Karpas-422 (cell line): ENCODE measurements around the gene MRTFA. TPM values are rescaled to one million over a fixed set of nuclear protein-coding genes. Genes with fewer than 3 reads are reported as not detected.

Experiments used
- DNase-seq: peaks from one replicate; pipeline ENCODE4 v3.0.0-alpha.2; 2015
- H2AFZ ChIP-seq: fragments of 200-600 bp; sonication (generic); 2 replicates; pipeline ENCODE4 v1.6.1; 2014; ENCODE audit warnings: antibody characterized with exemption, low read length, mixed read lengths
- H3K27ac ChIP-seq: fragments of 200-600 bp; sonication (generic); 2 replicates; pipeline ENCODE4 v1.5.1; 2014; ENCODE audit warnings: mild to moderate bottlenecking, low read length, moderate library complexity
- H3K27me3 ChIP-seq: fragments of 200-600 bp; sonication (generic); 2 replicates; pipeline ENCODE4 v1.6.1; 2014; ENCODE audit warnings: low read length, mixed read lengths
- H3K36me3 ChIP-seq: fragments of 200-600 bp; sonication (generic); 2 replicates; pipeline ENCODE4 v1.6.1; 2014; ENCODE audit warnings: low read length, mixed read lengths; ENCODE audit not compliant: insufficient read depth
- H3K4me1 ChIP-seq: fragments of 200-600 bp; sonication (generic); 2 replicates; pipeline ENCODE4 v1.6.1; 2014; ENCODE audit warnings: mild to moderate bottlenecking, low read length, mixed read lengths
- H3K4me2 ChIP-seq: fragments of 200-600 bp; sonication (generic); 2 replicates; pipeline ENCODE4 v1.6.1; 2014; ENCODE audit warnings: low read length, low read depth, mild to moderate bottlenecking; ENCODE audit not compliant: poor library complexity, severe bottlenecking
- H3K4me3 ChIP-seq: fragments of 200-600 bp; sonication (generic); 2 replicates; pipeline ENCODE4 v1.5.1; 2014; ENCODE audit warnings: mild to moderate bottlenecking, antibody characterized with exemption, low read length, mixed read lengths
- H3K79me2 ChIP-seq: fragments of 200-600 bp; sonication (generic); 2 replicates; pipeline ENCODE4 v1.6.1; 2014; ENCODE audit warnings: mild to moderate bottlenecking, low read length, mixed read lengths
- H3K9ac ChIP-seq: fragments of 200-600 bp; sonication (generic); 2 replicates; pipeline ENCODE4 v1.6.0; 2014; ENCODE audit warnings: low read length
- H3K9me2 ChIP-seq: fragments of 200-600 bp; sonication (generic), shearing (Covaris generic); replicated peaks from 2 replicates; pipeline ENCODE4 v1.6.0; 2014; ENCODE audit warnings: mild to moderate bottlenecking, low read length, moderate library complexity; ENCODE audit not compliant: insufficient read depth
- H3K9me3 ChIP-seq: fragments of 300-700, 200-600 bp; sonication (generic); 2 replicates; pipeline ENCODE4 v1.6.1; 2014; ENCODE audit warnings: low read length, mixed read lengths
- H4K20me1 ChIP-seq: fragments of 200-600 bp; sonication (generic); 2 replicates; pipeline ENCODE4 v1.6.1; 2014; ENCODE audit warnings: mild to moderate bottlenecking, antibody characterized with exemption, low read length, low read depth; ENCODE audit not compliant: insufficient read depth
- total RNA-seq: library from RNA; depleted of rRNA; stranded (reverse); fragments of >200 nt; shearing (Covaris generic); gene quantifications from 2 replicates; pipeline ENCODE4 v1.2.3, GENCODE V29; 2014; ENCODE audit warnings: low replicate concordance

The MRTFA gene
- total RNA-seq, 1 experiment from 2014 or later = 37.2 TPM

GRCh38 chr22:40405178-40406062 is 231.1 kb downstream of the MRTFA start:
- Histone ChIP-seq H4K20me1 (no peaks in the 10 kb centered on the region), H3K9me3 (no peaks in the 10 kb centered on the region), H3K27ac (peak overlapping the region; percentile 98), H3K9ac (peak overlapping the region; percentile 38), H3K4me1 (peaks cover 90% of the 10 kb centered on the region), H3K79me2 (peaks cover 3% of the 10 kb centered on the region; the same call in 1 of the 2 replicates), H3K9me2 (no peaks in the 10 kb centered on the region), H3K36me3 (peaks cover 44% of the 10 kb centered on the region), H3K27me3 (no peaks in the 10 kb centered on the region), H2AFZ (no peak overlapping the region), H3K4me3 (no peak overlapping the region), H3K4me2 (peak overlapping the region; percentile 8)
- DNase-seq = peak; percentile 64

GRCh38 chr22:40404251-40405177 is 232.0 kb downstream of the MRTFA start:
- DNase-seq = peak; percentile 47
- H3K36me3 ChIP-seq = peaks cover 37% of the 10 kb centered on the region
- no peak overlapping the region for H3K4me3 ChIP-seq
- no peaks in the 10 kb centered on the region for H4K20me1 ChIP-seq
- H3K79me2 ChIP-seq = peaks cover 3% of the 10 kb centered on the region; the same call in 1 of the 2 replicates
- H3K9me2 ChIP-seq = no peaks in the 10 kb centered on the region
- no peaks in the 10 kb centered on the region for H3K9me3 ChIP-seq
- no peaks in the 10 kb centered on the region for H3K27me3 ChIP-seq
- H3K4me2 ChIP-seq = no peak overlapping the region
- peak overlapping the region; percentile 38; the same call in 1 of the 2 replicates for H3K9ac ChIP-seq
- no peak overlapping the region for H2AFZ ChIP-seq
- peak overlapping the region; percentile 98 for H3K27ac ChIP-seq
- H3K4me1 ChIP-seq = peaks cover 90% of the 10 kb centered on the region

GRCh38 chr22:40403651-40404050 is 232.9 kb downstream of the MRTFA start:
- Histone ChIP-seq H3K4me3 (no peak overlapping the region), H3K9me3 (no peaks in the 10 kb centered on the region), H3K36me3 (peaks cover 37% of the 10 kb centered on the region), H3K27me3 (no peaks in the 10 kb centered on the region), H4K20me1 (no peaks in the 10 kb centered on the region), H2AFZ (no peak overlapping the region), H3K9ac (no peak overlapping the region), H3K27ac (peak overlapping the region; percentile 98), H3K4me2 (no peak overlapping the region), H3K4me1 (peaks cover 90% of the 10 kb centered on the region), H3K79me2 (peaks cover 3% of the 10 kb centered on the region; the same call in 1 of the 2 replicates), H3K9me2 (no peaks in the 10 kb centered on the region)
- no peak for DNase-seq

GRCh38 chr22:40403141-40403540 is 233.4 kb downstream of the MRTFA start:
- Histone ChIP-seq H3K4me1 (peaks cover 90% of the 10 kb centered on the region), H3K27me3 (no peaks in the 10 kb centered on the region), H3K9me3 (no peaks in the 10 kb centered on the region), H3K4me2 (no peak overlapping the region), H3K4me3 (no peak overlapping the region), H3K27ac (peak overlapping the region; percentile 98), H4K20me1 (no peaks in the 10 kb centered on the region), H3K9me2 (no peaks in the 10 kb centered on the region), H3K36me3 (peaks cover 37% of the 10 kb centered on the region), H2AFZ (no peak overlapping the region), H3K79me2 (peaks cover 3% of the 10 kb centered on the region; the same call in 1 of the 2 replicates), H3K9ac (no peak overlapping the region)
- no peak for DNase-seq

GRCh38 chr22:40401981-40402406 is 234.5 kb downstream of the MRTFA start:
- Histone ChIP-seq H3K4me1 (peaks cover 92% of the 10 kb centered on the region), H3K9me2 (no peaks in the 10 kb centered on the region), H3K4me3 (no peak overlapping the region), H3K9ac (peak overlapping the region; percentile 46), H2AFZ (no peak overlapping the region), H3K9me3 (no peaks in the 10 kb centered on the region), H3K27ac (peak overlapping the region; percentile 98), H3K79me2 (peaks cover 8% of the 10 kb centered on the region), H4K20me1 (no peaks in the 10 kb centered on the region), H3K27me3 (no peaks in the 10 kb centered on the region), H3K36me3 (peaks cover 38% of the 10 kb centered on the region), H3K4me2 (peak overlapping the region; percentile 8)
- peak; percentile 62 for DNase-seq

GRCh38 chr22:40401532-40401931 is 235.0 kb downstream of the MRTFA start:
- Histone ChIP-seq H3K4me3 (no peak overlapping the region), H3K36me3 (peaks cover 38% of the 10 kb centered on the region), H3K79me2 (peaks cover 13% of the 10 kb centered on the region), H3K9me2 (no peaks in the 10 kb centered on the region), H3K4me1 (peaks cover 91% of the 10 kb centered on the region), H4K20me1 (no peaks in the 10 kb centered on the region), H3K4me2 (peak overlapping the region; percentile 8), H3K27ac (peak overlapping the region; percentile 98), H3K9ac (peak overlapping the region; percentile 46), H2AFZ (no peak overlapping the region), H3K27me3 (no peaks in the 10 kb centered on the region), H3K9me3 (no peaks in the 10 kb centered on the region)
- no peak for DNase-seq

- Histone ChIP-seq H3K27me3 (no peaks in the 10 kb centered on the region), H3K4me1 (peaks cover 77% of the 10 kb centered on the region), H4K20me1 (no peaks in the 10 kb centered on the region), H3K4me3 (peak overlapping the region; percentile 29; the same call in 1 of the 2 replicates), H3K4me2 (peak overlapping the region; percentile 65), H3K9me2 (no peaks in the 10 kb centered on the region), H2AFZ (no peak overlapping the region), H3K36me3 (peaks cover 43% of the 10 kb centered on the region), H3K27ac (peak overlapping the region; percentile 98), H3K9me3 (no peaks in the 10 kb centered on the region), H3K79me2 (peaks cover 13% of the 10 kb centered on the region), H3K9ac (peak overlapping the region; percentile 71)
- peak; percentile 94 for DNase-seq
Observed at GRCh38 chr22:40400159-40400558, 236.4 kb downstream of the MRTFA start.
